Neural cell (in vitro differentiated cells): Measurements from ENCODE around the gene JPT1. TPM values are rescaled to one million over a fixed set of nuclear protein-coding genes. Genes with fewer than 3 reads are reported as not detected.

ENCODE experiments used
- H2AFZ ChIP-seq: fragments of 200-600, 300-800 bp; sonication (generic), shearing (Covaris generic); 2 replicates; pipeline ENCODE4 v1.6.0; 2014; ENCODE audit warnings: low read depth, mild to moderate bottlenecking, antibody characterized with exemption, low read length, moderate library complexity
- H3F3A ChIP-seq: fragments of 200-600 bp; shearing (Covaris generic); 2 replicates; pipeline ENCODE4 v1.6.1; 2016; ENCODE audit warnings: mild to moderate bottlenecking, moderate library complexity, mixed read lengths, antibody characterized with exemption, low read length; ENCODE audit not compliant: insufficient read depth, poor library complexity, severe bottlenecking
- H3K27ac ChIP-seq: fragments of 200-600, 300-800 bp; sonication (generic), shearing (Covaris generic); 2 replicates; pipeline ENCODE4 v1.5.1; 2014; ENCODE audit warnings: mild to moderate bottlenecking, low read length, moderate library complexity
- H3K27me3 ChIP-seq: fragments of 300-800, 200-600 bp; sonication (generic), shearing (Covaris generic); 2 replicates; pipeline ENCODE4 v1.6.0; 2014; ENCODE audit warnings: mild to moderate bottlenecking, low read depth, low read length, moderate library complexity; ENCODE audit not compliant: insufficient read depth
- H3K36me3 ChIP-seq: fragments of 300-800, 200-600 bp; sonication (generic), shearing (Covaris generic); 2 replicates; pipeline ENCODE4 v1.5.1; 2014; ENCODE audit warnings: mild to moderate bottlenecking, antibody characterized with exemption, low read length, moderate library complexity; ENCODE audit not compliant: insufficient read depth
- H3K4me2 ChIP-seq: fragments of 300-800, 200-600 bp; sonication (generic), shearing (Covaris generic); 2 replicates; pipeline ENCODE4 v1.6.0; 2014; ENCODE audit warnings: mild to moderate bottlenecking, low read length
- H3K4me3 ChIP-seq: fragments of 300-800, 200-600 bp; sonication (generic), shearing (Covaris generic); 2 replicates; pipeline ENCODE4 v1.5.1; 2014; ENCODE audit warnings: mild to moderate bottlenecking, low read length, moderate library complexity
- H3K79me2 ChIP-seq: fragments of 200-600 bp; shearing (Covaris generic); replicated peaks from 2 replicates; pipeline ENCODE4 v1.6.0; 2014; ENCODE audit warnings: mild to moderate bottlenecking, low read length, moderate library complexity; ENCODE audit not compliant: insufficient read depth
- H3K9ac ChIP-seq: fragments of 300-800, 200-600 bp; sonication (generic), shearing (Covaris generic); 2 replicates; pipeline ENCODE4 v1.6.1; 2016; ENCODE audit warnings: mild to moderate bottlenecking, low read length, mixed read lengths
- H3K9me2 ChIP-seq: fragments of 200-600 bp; shearing (Covaris generic); 2 replicates; pipeline ENCODE4 v1.6.1; 2016; ENCODE audit warnings: mild to moderate bottlenecking, low read length, mixed read lengths; ENCODE audit not compliant: insufficient read depth
- H3K9me3 ChIP-seq: fragments of 200-600, 300-800 bp; sonication (generic), shearing (Covaris generic); 2 replicates; pipeline ENCODE4 v1.6.1; 2016; ENCODE audit warnings: mild to moderate bottlenecking, mixed run types, low read length, moderate library complexity, mixed read lengths
- H4K20me1 ChIP-seq: fragments of 200-600 bp; shearing (Covaris generic); 2 replicates; pipeline ENCODE4 v1.6.1; 2016; ENCODE audit warnings: mild to moderate bottlenecking, mixed run types; ENCODE audit not compliant: insufficient read depth
- EP300 ChIP-seq: fragments of 450-650 bp; conservative IDR thresholded peaks from 2 replicates; pipeline ENCODE4 v1.6.1; 2014; ENCODE audit warnings: antibody characterized with exemption, mild to moderate bottlenecking, moderate library complexity; ENCODE audit not compliant: poor library complexity, severe bottlenecking
- EZH2 ChIP-seq: fragments of 200-600, 300-800 bp; shearing (Covaris generic), sonication (generic); IDR thresholded peaks from 2 replicates; pipeline ENCODE4 v1.6.1; 2014; ENCODE audit warnings: antibody characterized with exemption, low read length, borderline replicate concordance, mild to moderate bottlenecking; ENCODE audit not compliant: insufficient read depth, poor library complexity, severe bottlenecking
- MXI1 ChIP-seq: fragments of 450-650 bp; conservative IDR thresholded peaks from 2 replicates; pipeline ENCODE4 v1.6.1; 2014; ENCODE audit warnings: antibody characterized with exemption, mild to moderate bottlenecking; ENCODE audit not compliant: poor library complexity, severe bottlenecking
- POLR2AphosphoS5 ChIP-seq: IDR thresholded peaks from 2 replicates; pipeline ENCODE4 v1.6.1; 2012
- RAD21 ChIP-seq: fragments of 450-650 bp; conservative IDR thresholded peaks from 2 replicates; pipeline ENCODE4 v1.6.1; 2014; ENCODE audit warnings: antibody characterized with exemption, mild to moderate bottlenecking, moderate library complexity
- SMC3 ChIP-seq: fragments of 450-650 bp; conservative IDR thresholded peaks from 2 replicates; pipeline ENCODE4 v1.6.1; 2014; ENCODE audit warnings: antibody characterized with exemption, mild to moderate bottlenecking, moderate library complexity; ENCODE audit not compliant: poor library complexity
- TAF1 ChIP-seq: IDR thresholded peaks from 2 replicates; pipeline ENCODE4 v1.6.1; 2012; ENCODE audit warnings: low read depth
- polyA plus RNA-seq: library from polyadenylated mRNA; depleted of rRNA; stranded (reverse); fragments of >200 nt; gene quantifications from 2 replicates; pipeline ENCODE4 v1.2.3, GENCODE V29; 2014
- TF ChIP-seq, protein P1 (sequence below): IDR thresholded peaks from 2 replicates; pipeline ENCODE4 v1.6.1; 2012; ENCODE audit warnings: borderline replicate concordance
- TF ChIP-seq, protein P2 (sequence below): fragments of 450-650 bp; IDR thresholded peaks from 2 replicates; pipeline ENCODE4 v1.5.1; 2014; ENCODE audit warnings: antibody characterized with exemption, mild to moderate bottlenecking, moderate library complexity; ENCODE audit not compliant: poor library complexity, severe bottlenecking

JPT1 gene
- polyA plus RNA-seq, 1 donor from 2014 or later: 1,721 TPM

DNA sequence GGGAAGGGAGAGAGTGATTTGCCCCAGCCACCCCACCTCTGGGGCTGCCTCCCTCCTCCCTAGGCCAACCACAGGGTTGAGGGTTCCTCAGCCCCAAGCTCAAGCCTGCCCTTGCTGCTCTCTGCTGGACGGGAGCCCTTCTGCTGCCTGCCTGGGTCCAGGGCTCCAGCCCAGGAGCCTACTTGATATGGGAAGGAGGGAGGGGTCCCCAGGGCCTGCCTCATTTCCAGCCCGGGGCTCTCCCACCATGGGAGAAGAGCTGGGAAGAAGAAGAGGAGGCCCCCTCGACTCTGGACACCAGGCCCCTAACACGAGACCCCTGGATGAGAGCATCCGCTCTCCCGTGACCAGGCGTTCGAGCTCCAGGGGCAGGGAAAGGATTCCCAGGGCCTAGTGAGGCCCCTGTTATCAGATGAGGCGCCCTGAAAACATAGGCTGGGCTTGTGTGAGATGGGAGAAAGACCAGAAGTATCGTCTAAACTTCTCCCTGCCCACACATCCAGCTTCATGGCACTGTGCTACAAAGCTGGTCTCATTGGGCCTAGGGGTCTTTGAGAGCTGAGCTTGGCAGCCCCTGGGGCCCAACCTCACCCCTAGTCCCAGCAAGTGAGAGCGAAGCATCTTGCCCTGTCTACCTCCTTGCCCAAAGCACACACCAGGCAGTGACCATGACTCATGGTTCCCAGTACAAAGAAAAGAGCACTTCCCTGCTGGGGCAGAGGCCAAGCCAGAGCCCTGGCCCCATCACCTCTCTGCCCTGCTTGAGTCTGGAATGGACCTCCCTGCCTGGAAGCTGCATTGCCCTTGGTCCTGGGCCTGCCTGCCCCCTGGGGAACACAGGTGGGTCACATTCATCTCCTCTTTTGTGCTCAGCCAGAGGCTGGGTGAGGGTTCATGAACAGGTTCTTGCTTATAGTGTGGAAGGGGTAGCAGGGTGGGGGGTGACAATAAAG is 65.6 kb downstream of the JPT1 start:
- Histone ChIP-seq H2AFZ (no peak overlapping the region), H3K4me2 (no peak overlapping the region), H3K4me3 (no peak overlapping the region)

DNA sequence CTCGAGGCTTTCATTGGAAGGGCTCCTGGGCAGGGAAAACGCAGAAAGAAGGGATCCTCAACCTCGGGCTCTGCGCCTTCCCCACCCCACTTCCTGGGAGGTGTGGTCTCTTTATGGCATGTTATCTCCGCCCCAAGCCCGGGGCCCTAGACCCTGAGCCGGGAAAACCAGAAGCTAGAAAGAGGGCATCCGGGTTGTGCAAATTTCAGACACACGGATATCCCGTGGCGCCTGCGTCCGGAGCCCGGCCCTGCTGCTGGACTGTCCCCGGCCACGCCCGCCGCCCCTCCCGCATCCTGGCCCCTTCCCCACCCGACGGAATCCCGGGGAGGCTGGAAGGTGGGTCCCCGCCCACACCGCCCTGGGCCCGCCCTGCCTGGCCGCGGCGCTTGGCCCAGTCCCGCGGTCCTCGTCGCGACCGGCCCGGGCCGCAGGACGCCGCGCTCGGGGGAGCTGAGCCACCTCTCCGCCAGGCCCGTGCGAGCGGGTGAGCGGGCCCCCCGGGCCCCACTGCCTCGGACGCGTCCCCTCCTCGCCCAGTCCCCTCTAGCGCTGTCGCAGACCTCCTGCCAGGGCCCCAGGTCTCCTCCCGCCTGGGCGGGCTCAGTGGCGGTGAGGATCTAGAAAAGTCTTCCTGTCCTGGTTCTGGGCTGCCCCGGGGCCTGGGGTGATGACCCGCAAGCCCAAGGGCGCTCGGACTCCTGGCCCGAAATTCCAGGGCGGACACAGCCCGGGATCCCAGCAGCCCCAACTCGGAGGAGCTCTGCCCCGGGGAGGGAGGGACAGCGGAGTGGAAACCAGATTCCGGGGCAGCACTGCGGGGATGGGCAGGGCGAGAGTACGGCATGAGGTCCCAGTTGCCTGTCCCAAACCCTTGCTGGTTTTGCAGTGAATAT is 66.5 kb downstream of the JPT1 start, which contains the start of gene SLC16A5:
SLC16A5 (plus strand) TSS at position 397 of the 896 bp plus-strand sequence. CDS start 5,683 bp downstream, outside the sequence.
- Histone ChIP-seq H3K27ac (no peak within 1 kb of the TSS), H3K9ac (no peak within 1 kb of the TSS), H3K9me2 (no peaks in the 10 kb centered on the region), H3K4me2 (no peak within 1 kb of the TSS), H3K36me3 (no peaks in the 10 kb centered on the region), H2AFZ (no peak within 1 kb of the TSS), H3F3A (no peaks in the 10 kb centered on the region), H3K79me2 (no peaks in the 10 kb centered on the region), H3K4me3 (no peak within 1 kb of the TSS), H3K9me3 (no peaks in the 10 kb centered on the region), H4K20me1 (no peaks in the 10 kb centered on the region), H3K27me3 (peaks cover 14% of the 10 kb centered on the region)
- TF ChIP-seq EZH2 (no peak), POLR2AphosphoS5 (no peak), MXI1 (no peak)

More for the DNA sequence above, 65.6 kb downstream of the JPT1 start:
- TF ChIP-seq MXI1: no peak
- TF ChIP-seq, protein P1, sequence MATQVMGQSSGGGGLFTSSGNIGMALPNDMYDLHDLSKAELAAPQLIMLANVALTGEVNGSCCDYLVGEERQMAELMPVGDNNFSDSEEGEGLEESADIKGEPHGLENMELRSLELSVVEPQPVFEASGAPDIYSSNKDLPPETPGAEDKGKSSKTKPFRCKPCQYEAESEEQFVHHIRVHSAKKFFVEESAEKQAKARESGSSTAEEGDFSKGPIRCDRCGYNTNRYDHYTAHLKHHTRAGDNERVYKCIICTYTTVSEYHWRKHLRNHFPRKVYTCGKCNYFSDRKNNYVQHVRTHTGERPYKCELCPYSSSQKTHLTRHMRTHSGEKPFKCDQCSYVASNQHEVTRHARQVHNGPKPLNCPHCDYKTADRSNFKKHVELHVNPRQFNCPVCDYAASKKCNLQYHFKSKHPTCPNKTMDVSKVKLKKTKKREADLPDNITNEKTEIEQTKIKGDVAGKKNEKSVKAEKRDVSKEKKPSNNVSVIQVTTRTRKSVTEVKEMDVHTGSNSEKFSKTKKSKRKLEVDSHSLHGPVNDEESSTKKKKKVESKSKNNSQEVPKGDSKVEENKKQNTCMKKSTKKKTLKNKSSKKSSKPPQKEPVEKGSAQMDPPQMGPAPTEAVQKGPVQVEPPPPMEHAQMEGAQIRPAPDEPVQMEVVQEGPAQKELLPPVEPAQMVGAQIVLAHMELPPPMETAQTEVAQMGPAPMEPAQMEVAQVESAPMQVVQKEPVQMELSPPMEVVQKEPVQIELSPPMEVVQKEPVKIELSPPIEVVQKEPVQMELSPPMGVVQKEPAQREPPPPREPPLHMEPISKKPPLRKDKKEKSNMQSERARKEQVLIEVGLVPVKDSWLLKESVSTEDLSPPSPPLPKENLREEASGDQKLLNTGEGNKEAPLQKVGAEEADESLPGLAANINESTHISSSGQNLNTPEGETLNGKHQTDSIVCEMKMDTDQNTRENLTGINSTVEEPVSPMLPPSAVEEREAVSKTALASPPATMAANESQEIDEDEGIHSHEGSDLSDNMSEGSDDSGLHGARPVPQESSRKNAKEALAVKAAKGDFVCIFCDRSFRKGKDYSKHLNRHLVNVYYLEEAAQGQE: no peak
- TF ChIP-seq SMC3: no peak
- TF ChIP-seq EZH2: no peak
- no peak for TF ChIP-seq RAD21
- no peak for TF ChIP-seq TAF1
- TF ChIP-seq, protein P2, sequence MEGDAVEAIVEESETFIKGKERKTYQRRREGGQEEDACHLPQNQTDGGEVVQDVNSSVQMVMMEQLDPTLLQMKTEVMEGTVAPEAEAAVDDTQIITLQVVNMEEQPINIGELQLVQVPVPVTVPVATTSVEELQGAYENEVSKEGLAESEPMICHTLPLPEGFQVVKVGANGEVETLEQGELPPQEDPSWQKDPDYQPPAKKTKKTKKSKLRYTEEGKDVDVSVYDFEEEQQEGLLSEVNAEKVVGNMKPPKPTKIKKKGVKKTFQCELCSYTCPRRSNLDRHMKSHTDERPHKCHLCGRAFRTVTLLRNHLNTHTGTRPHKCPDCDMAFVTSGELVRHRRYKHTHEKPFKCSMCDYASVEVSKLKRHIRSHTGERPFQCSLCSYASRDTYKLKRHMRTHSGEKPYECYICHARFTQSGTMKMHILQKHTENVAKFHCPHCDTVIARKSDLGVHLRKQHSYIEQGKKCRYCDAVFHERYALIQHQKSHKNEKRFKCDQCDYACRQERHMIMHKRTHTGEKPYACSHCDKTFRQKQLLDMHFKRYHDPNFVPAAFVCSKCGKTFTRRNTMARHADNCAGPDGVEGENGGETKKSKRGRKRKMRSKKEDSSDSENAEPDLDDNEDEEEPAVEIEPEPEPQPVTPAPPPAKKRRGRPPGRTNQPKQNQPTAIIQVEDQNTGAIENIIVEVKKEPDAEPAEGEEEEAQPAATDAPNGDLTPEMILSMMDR: no peak
- TF ChIP-seq POLR2AphosphoS5: no peak
- TF ChIP-seq EP300: no peak
- no peak overlapping the region for H3K9ac ChIP-seq
- H3K79me2 ChIP-seq: no peaks in the 10 kb centered on the region
- no peak overlapping the region for H3K27ac ChIP-seq
- peaks cover 14% of the 10 kb centered on the region for H3K27me3 ChIP-seq
- no peaks in the 10 kb centered on the region for H3K9me2 ChIP-seq
- H4K20me1 ChIP-seq: no peaks in the 10 kb centered on the region
- H3F3A ChIP-seq: no peaks in the 10 kb centered on the region
- H3K36me3 ChIP-seq: no peaks in the 10 kb centered on the region
- no peaks in the 10 kb centered on the region for H3K9me3 ChIP-seq
